C4-2B (cell line): ENCODE results near the gene DNAL4.

Experiments used
- H3K27ac ChIP-seq: fragments of 450-650 bp; 2 replicates; pipeline ENCODE4 v1.5.1; 2017
- ZFX ChIP-seq: fragments of 450-650 bp; IDR thresholded peaks from 2 replicates; pipeline ENCODE4 v1.6.1; 2017
- TF ChIP-seq, protein P1 (sequence below): fragments of 450-650 bp; conservative IDR thresholded peaks from 2 replicates; pipeline ENCODE4 v1.5.1; 2017; ENCODE audit warnings: mild to moderate bottlenecking

DNAL4 gene

DNA sequence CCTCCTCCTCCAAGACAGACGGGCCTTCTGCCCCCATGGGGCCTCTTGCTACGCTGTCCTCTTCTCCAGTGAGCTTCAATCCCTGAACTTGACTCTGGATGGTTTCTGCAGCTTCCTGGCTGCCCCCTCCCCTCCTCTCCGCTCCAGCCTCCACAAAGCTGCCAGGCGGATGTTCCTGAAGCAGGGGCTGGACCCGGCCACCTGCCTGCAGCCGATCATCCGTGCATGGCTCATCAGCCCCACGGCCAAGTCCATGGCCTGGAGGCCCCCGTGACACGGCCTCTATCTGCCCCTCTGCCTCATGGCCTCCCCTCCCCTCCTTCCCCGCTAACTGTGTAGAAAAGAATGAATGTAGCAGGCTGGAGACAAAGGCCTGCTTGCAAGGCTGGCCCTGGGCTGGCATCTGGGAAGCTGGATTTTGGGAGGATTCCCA lies 31.4 kb downstream of the DNAL4 start:
- no peak for TF ChIP-seq ZFX
- TF ChIP-seq, protein P1, sequence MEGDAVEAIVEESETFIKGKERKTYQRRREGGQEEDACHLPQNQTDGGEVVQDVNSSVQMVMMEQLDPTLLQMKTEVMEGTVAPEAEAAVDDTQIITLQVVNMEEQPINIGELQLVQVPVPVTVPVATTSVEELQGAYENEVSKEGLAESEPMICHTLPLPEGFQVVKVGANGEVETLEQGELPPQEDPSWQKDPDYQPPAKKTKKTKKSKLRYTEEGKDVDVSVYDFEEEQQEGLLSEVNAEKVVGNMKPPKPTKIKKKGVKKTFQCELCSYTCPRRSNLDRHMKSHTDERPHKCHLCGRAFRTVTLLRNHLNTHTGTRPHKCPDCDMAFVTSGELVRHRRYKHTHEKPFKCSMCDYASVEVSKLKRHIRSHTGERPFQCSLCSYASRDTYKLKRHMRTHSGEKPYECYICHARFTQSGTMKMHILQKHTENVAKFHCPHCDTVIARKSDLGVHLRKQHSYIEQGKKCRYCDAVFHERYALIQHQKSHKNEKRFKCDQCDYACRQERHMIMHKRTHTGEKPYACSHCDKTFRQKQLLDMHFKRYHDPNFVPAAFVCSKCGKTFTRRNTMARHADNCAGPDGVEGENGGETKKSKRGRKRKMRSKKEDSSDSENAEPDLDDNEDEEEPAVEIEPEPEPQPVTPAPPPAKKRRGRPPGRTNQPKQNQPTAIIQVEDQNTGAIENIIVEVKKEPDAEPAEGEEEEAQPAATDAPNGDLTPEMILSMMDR: no peak
- no peak overlapping the region for H3K27ac ChIP-seq

DNA sequence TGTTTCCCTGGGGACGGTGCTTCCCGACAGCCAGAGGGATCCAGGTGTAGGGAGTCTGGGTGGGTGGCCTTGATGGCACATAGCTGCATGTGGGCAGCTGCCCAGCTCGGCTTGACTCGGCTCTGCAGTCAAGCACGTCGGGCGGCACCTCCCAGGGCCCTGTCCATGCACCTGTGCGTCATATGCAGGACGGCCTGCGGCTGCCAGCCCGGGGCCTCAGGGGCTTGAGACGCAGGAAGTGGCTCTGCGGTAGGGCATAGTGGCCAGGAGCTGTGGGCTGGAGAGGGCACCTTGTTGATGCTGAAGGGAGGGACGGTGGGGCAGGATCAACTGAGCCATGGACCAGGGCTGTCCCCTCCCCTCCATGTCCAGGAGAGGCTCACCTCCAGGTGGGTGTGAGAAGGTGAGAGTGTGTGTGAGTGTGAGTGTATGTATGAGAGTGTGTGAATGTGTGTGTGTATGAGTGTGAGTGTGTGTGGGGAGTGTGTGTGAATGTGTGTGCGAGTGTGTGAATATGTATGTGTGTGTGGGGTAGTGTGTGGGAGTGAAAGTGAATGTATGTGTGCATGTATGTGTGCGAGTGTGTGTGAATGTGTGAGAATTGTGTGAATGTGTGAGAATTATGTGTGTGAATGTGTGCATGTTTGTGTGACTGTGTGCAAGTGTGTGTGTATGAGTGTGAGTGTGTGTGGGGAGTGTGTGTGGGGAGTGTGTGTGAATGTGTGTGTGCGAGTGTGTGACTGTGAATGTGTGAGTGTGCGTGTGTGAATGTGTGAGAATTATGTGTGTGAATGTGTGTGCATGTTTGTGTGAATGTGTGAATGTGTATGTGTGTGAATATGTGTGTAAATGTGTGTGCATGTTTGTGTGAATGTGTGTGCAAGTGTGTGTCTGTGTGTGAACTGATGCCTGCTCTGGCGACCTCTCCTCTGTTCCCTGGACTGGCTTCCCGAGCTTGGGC lies 32.5 kb downstream of the DNAL4 start:
- H3K27ac ChIP-seq: no peak overlapping the region
- TF ChIP-seq ZFX: no peak
- TF ChIP-seq, protein P1: no peak

DNA sequence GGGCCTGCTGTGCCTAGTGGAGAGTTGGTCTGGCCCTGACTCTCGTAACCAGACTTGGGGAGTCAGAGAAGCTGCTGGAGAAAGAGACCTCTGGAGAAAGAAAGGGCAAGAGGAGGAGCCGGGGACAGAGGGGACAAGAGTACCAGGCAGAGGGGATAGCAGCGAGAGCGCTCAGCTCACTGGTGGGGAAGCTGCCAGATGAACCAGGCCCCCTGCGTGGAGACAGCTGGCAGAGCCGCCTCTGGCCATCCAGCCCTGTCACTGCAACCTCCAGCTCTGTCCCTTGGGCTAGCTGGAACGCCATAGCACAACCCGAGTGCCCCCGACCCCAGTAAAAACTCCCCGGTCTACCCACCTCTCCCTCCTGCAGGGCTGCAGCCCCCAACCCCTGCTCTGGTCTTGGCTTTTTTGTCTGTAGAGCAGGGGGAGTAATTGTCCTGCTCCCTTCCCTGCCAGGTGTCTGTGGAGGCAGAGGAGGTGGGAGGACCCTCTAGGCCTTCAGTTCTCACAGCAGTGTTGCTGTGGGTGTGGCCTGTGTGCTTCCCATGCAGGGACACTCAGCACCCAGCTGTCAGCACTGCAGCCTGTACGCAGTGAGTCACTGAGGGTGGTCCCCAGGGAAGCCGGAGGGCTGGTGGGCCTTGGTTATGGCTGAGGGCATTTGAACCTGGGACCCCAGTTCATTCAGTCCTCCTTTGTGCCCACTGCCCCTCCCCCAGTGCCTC lies 33.3 kb downstream of the DNAL4 start:
- H3K27ac ChIP-seq: no peak overlapping the region
- TF ChIP-seq ZFX: no peak
- TF ChIP-seq, protein P1: no peak

DNA sequence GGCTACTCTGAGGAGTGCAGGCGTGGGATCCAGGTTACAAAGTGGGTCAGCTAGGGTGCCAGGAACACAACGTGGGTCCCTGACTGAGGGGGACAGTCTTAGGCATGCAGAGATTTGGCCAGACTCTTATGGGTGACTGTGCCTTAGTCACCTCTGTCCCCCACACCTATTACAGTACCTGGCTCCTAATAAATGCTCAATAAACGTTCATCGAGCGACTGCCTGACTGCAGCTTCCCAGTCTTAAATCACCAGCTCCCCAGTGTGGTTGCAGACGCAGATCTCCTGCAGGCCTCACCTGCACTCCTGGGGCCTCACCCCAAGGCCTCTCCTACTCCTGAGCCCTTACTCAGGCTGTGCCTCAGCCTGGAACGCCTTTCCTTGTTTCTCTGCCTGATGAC lies 34.9 kb downstream of the DNAL4 start:
- TF ChIP-seq ZFX: no peak
- TF ChIP-seq, protein P1: no peak
- H3K27ac ChIP-seq: no peak overlapping the region

DNA sequence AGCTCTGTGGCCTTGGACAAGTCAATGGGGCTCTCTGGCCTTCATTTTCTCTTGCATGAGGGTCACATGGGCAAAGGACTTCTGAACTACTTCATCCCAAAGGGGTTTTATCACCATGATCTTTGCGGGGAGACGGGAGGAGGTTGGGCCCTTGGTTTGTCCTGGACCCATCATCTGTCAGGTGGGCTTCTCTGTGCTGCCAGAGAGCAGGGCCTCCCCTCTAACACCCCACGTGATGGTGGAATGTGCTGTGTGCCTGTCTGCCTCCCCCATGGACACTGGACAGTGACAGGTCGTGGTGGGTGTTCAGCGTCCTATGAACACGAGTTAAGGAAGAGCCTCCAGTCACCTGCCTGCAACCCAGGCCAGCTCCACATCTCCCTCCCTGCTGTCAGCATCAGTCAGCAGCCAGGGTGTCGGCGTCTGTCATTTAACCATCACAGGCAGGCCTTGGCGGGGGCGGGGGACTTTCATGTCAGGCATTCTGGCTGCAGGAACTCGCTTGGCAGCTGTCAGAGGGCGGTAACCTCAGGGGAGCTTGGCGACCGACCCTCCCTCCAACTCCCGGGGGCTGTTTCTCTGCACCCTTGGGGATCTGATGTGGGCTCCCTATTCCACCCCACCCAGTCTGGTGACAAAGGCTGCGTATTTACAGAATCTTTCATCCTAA lies 35.5 kb downstream of the DNAL4 start:
- no peak overlapping the region for H3K27ac ChIP-seq
- TF ChIP-seq, protein P1: no peak

DNA sequence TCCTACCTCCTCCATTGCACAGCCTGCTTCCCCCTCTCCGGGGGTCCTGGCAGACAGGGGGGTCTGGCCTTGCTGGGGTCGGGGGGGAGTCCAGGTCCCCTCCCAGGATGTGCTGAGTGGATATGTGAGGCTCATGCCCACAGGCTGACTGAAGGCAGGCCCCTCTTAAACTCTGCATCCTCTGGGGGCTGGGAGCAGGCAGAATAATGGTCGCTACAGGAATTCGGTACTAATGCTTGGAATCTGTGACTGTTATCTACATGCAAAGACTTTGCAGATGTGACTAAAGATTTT lies 36.5 kb downstream of the DNAL4 start:
- peak overlapping the region; percentile 94; the same call in 1 of the 2 replicates for H3K27ac ChIP-seq
- TF ChIP-seq ZFX: no peak
- TF ChIP-seq, protein P1: no peak
